Measurements from ENCODE around the gene SLU7.

DNA sequence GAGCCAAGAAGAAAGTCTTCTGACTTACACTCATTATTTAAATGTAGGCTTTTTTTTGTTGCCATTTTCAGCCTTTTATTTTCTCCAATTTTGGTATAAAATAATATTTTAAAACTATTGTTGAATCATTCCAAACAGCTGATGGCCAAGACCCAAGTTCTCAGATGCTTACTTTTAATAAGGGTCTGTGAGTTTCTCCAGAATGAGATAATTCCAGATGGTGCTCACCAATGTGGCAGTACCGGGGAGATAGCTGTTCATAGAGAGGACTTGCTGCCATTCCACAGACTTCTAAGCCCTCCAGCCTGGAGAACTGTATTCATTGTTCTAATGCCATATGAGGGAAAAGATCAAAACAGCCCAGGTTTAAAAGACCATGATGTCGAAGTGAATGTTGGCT, 43.2 kb downstream of the SLU7 start:
- TF ChIP-seq YY1 (IDR thresholded peaks at IDR 0.05; ENCODE audit: insufficient read depth, insufficient read length) (no peak), SUZ12 (IDR thresholded peaks at IDR 0.05; ENCODE audit: extremely low read depth, insufficient read depth, insufficient read length) (no peak)

Measured in NT2/D1 (cell line).